GM23248 (cell line): Measurements from ENCODE around the gene DCDC2B.

Experiments used
- EZH2 ChIP-seq: fragments of 200-600 bp; sonication (generic); IDR thresholded peaks from 2 replicates; pipeline ENCODE4 v1.6.1; 2018; ENCODE audit warnings: antibody characterized with exemption, mild to moderate bottlenecking; ENCODE audit not compliant: insufficient read depth, poor library complexity, severe bottlenecking
- EZH2phosphoT487 ChIP-seq: fragments of 200-600 bp; sonication (generic); IDR thresholded peaks from 2 replicates; pipeline ENCODE4 v1.6.1; 2018; ENCODE audit warnings: antibody characterized with exemption, moderate library complexity, mild to moderate bottlenecking, low read depth; ENCODE audit not compliant: insufficient read depth

GRCh38 chr1:32181563-32181962, 27.3 kb upstream of the DCDC2B start:
- TF ChIP-seq EZH2: no peak
- no peak for TF ChIP-seq EZH2phosphoT487
